ENCODE measurements around the gene SF3A2.

DNA sequence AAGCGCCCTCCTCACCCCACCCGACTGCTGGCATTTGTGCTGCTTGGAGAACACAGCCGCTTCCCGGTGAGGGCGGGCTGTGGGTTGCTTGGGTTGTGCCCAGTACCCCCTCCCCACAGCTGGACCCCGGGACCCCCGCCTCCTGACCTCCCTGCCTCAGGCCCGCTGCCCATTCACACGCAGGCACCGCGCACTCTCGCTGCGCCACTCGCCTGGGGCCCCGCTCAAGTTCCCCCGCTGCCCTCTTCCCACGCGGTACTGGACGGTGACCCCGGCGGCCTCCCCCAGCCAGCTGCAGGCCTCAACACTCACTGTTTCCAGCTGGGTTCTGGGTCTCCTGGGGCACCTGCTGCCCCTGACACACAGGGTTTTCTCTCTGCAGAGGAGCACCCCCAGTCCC, 16.9 kb upstream of the SF3A2 start:
- TF ChIP-seq, protein P1, sequence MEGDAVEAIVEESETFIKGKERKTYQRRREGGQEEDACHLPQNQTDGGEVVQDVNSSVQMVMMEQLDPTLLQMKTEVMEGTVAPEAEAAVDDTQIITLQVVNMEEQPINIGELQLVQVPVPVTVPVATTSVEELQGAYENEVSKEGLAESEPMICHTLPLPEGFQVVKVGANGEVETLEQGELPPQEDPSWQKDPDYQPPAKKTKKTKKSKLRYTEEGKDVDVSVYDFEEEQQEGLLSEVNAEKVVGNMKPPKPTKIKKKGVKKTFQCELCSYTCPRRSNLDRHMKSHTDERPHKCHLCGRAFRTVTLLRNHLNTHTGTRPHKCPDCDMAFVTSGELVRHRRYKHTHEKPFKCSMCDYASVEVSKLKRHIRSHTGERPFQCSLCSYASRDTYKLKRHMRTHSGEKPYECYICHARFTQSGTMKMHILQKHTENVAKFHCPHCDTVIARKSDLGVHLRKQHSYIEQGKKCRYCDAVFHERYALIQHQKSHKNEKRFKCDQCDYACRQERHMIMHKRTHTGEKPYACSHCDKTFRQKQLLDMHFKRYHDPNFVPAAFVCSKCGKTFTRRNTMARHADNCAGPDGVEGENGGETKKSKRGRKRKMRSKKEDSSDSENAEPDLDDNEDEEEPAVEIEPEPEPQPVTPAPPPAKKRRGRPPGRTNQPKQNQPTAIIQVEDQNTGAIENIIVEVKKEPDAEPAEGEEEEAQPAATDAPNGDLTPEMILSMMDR (conservative IDR thresholded peaks at IDR 0.05; ENCODE audit: low read length), result no peak
- no peak for TF ChIP-seq EZH2phosphoT487 (IDR thresholded peaks at IDR 0.05; ENCODE audit: borderline replicate concordance, low read depth, low read length)

Measured in OCI-LY7 (cell line).